ENCODE results near the gene FADS6.

The FADS6 gene

GRCh38 chr17:74865504-74866197 lies 27.8 kb downstream of the FADS6 start:
- no peak for FAIRE-seq

GRCh38 chr17:74864866-74865395 lies 28.5 kb downstream of the FADS6 start:
- no peak for FAIRE-seq

GRCh38 chr17:74864297-74864865 lies 29.1 kb downstream of the FADS6 start:
- FAIRE-seq = no peak

GRCh38 chr17:74863420-74864296 lies 29.8 kb downstream of the FADS6 start:
- no peak for FAIRE-seq

GRCh38 chr17:74862919-74863318 lies 30.5 kb downstream of the FADS6 start:
- no peak for FAIRE-seq

- FAIRE-seq = no peak
Measured at GRCh38 chr17:74862108-74862901, 31.1 kb downstream of the FADS6 start.

GRCh38 chr17:74861662-74862107 lies 31.7 kb downstream of the FADS6 start:
- FAIRE-seq = no peak

GRCh38 chr17:74860872-74861661 lies 32.4 kb downstream of the FADS6 start:
- no peak for FAIRE-seq

GRCh38 chr17:74860229-74860871 lies 33.1 kb downstream of the FADS6 start:
- no peak for FAIRE-seq

- no peak for FAIRE-seq
Measured at GRCh38 chr17:74859459-74860228, 33.8 kb downstream of the FADS6 start, which contains the start of gene GRIN2C. Gene GRIN2C, minus strand, starts transcription at chr17:74859885. Its CDS starts 4,793 bp downstream, at chr17:74855092.

GRCh38 chr17:74858672-74859458 lies 34.6 kb downstream of the FADS6 start:
- FAIRE-seq = no peak

- no peak for FAIRE-seq
Measured at GRCh38 chr17:74857191-74857590, 36.2 kb downstream of the FADS6 start.

GRCh38 chr17:74856112-74856511 lies 37.3 kb downstream of the FADS6 start:
- no peak for FAIRE-seq

GRCh38 chr17:74855323-74855722 lies 38.1 kb downstream of the FADS6 start:
- FAIRE-seq = no peak

- FAIRE-seq = no peak
Measured at GRCh38 chr17:74854792-74855191, 38.6 kb downstream of the FADS6 start.

GRCh38 chr17:74853669-74854068 lies 39.8 kb downstream of the FADS6 start:
- FAIRE-seq = no peak

- no peak for FAIRE-seq
Measured at GRCh38 chr17:74853048-74853397, 40.4 kb downstream of the FADS6 start.

- no peak for FAIRE-seq
Measured at GRCh38 chr17:74852237-74853047, 41.0 kb downstream of the FADS6 start.
